ENCODE results near the gene FREM2. TPM values are rescaled to one million over a fixed set of nuclear protein-coding genes. Genes with fewer than 3 reads are reported as not detected.

The FREM2 gene
- total RNA-seq, 1 experiment from 2014 or later = 3.8 TPM

DNA sequence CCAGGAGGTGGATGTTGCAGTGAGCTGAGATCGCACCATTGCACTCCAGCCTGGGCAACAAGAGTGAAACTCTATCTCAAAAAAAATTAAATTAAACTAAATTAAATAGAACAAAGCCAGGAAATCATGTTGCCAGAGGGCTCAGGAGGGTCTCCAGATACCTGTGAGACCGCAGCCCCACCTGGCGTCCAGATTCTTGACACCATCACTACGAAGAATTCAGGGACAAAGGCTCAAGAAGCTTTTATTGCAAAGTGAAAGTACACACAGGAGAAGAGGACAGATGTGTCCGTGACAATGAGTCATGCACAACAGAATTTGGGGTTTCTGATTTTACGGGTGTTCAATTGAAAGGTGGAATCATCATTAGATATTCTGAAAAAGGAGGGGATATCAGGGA, 227.2 kb downstream of the FREM2 start:
- ChIA-PET CTCF (no interaction called here), POLR2A (ENCODE audit: low non-redundant PET) (no interaction called here)
- intact Hi-C loops (cut with micrococcal nuclease; ENCODE audit: unreplicated experiment) = loop anchor here (10.0 kb wide), 1 partner anchor 1279 kb away; no protein-coding TSS in a partner anchor
- no TSS peak for BruUV-seq (replicated peaks)
- Histone ChIP-seq H3K4me3 (ENCODE audit: low read depth, low read length, poor library complexity, severe bottlenecking) (no peak overlapping the region), H3K4me1 (ENCODE audit: insufficient read depth, low read length, poor library complexity, severe bottlenecking) (no peaks in the 10 kb centered on the region), H3K9me3 (ENCODE audit: low read depth, low read length, poor library complexity, severe bottlenecking) (no peaks in the 10 kb centered on the region), H3K27ac (ENCODE audit: low read depth, low read length, poor library complexity, severe bottlenecking) (no peak overlapping the region), H3K36me3 (ENCODE audit: insufficient read depth, low read length, poor library complexity, severe bottlenecking) (no peaks in the 10 kb centered on the region), H3K27me3 (replicated peaks; ENCODE audit: insufficient read depth, low read depth, low read length, poor library complexity) (no peaks in the 10 kb centered on the region)
- no peak for DNase-seq (ENCODE audit: low spot score)
- TF ChIP-seq EZH2 (IDR thresholded peaks at IDR 0.05; ENCODE audit: borderline replicate concordance, low read depth, low read length, poor library complexity, severe bottlenecking) = no peak
- TF ChIP-seq, protein P1, sequence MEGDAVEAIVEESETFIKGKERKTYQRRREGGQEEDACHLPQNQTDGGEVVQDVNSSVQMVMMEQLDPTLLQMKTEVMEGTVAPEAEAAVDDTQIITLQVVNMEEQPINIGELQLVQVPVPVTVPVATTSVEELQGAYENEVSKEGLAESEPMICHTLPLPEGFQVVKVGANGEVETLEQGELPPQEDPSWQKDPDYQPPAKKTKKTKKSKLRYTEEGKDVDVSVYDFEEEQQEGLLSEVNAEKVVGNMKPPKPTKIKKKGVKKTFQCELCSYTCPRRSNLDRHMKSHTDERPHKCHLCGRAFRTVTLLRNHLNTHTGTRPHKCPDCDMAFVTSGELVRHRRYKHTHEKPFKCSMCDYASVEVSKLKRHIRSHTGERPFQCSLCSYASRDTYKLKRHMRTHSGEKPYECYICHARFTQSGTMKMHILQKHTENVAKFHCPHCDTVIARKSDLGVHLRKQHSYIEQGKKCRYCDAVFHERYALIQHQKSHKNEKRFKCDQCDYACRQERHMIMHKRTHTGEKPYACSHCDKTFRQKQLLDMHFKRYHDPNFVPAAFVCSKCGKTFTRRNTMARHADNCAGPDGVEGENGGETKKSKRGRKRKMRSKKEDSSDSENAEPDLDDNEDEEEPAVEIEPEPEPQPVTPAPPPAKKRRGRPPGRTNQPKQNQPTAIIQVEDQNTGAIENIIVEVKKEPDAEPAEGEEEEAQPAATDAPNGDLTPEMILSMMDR (conservative IDR thresholded peaks at IDR 0.05; ENCODE audit: low read depth, low read length) = no peak

DNA sequence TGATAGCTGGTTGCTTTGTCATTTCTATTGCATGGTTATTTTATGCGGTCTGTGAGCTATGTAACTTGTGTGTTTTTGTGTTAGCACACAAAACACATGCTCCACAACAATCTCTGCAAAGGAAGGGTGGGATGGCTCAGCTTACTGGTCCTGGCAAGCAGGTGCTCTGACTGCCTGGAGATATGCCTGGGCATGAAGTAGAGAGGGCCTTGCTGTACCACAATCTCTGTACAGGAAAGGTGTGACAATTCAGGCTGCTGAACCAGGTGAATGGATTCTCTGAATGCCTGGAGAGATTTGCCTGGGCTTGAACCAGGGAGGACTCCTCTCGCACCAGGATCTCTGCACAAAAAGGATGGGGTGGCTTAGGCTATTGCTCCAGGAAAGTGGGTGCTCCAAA, 234.2 kb downstream of the FREM2 start:
- POLR2A ChIA-PET (ENCODE audit: low non-redundant PET) = no interaction called here
- DNase-seq (ENCODE audit: low spot score) = no peak
- Histone ChIP-seq H3K36me3 (ENCODE audit: insufficient read depth, low read length, poor library complexity, severe bottlenecking) (no peaks in the 10 kb centered on the region), H3K27ac (ENCODE audit: low read depth, low read length, poor library complexity, severe bottlenecking) (no peak overlapping the region), H3K4me1 (ENCODE audit: insufficient read depth, low read length, poor library complexity, severe bottlenecking) (no peaks in the 10 kb centered on the region), H3K27me3 (replicated peaks; ENCODE audit: insufficient read depth, low read depth, low read length, poor library complexity) (peaks cover 22% of the 10 kb centered on the region), H3K9me3 (ENCODE audit: low read depth, low read length, poor library complexity, severe bottlenecking) (no peaks in the 10 kb centered on the region), H3K4me3 (ENCODE audit: low read depth, low read length, poor library complexity, severe bottlenecking) (no peak overlapping the region)
- intact Hi-C loops (cut with micrococcal nuclease; ENCODE audit: unreplicated experiment) = no loop called here
- CTCF ChIA-PET = no interaction called here
- TF ChIP-seq EZH2 (IDR thresholded peaks at IDR 0.05; ENCODE audit: borderline replicate concordance, low read depth, low read length, poor library complexity, severe bottlenecking) = no peak
- TF ChIP-seq, protein P1 (conservative IDR thresholded peaks at IDR 0.05; ENCODE audit: low read depth, low read length) = no peak
- no TSS peak for BruUV-seq (replicated peaks)

DNA sequence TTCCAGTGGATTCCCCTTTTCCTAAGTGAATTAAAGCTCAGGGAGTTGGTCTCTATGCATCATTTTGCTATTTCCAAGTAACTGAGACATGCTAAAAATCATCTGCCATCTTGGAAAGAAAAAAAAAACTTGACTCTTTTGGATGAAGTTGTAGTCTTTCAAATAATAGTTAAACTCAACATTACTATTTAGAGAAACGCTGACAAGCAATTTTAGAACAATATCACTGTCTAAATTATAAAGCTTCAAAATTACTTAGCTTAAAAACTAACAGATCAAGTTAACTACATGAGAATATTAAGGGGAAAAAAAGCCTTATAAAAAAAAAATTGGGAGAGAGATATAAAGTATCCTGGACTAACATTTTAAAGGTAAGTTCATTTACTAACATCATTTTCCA, 235.3 kb downstream of the FREM2 start:
- Histone ChIP-seq H3K4me3 (ENCODE audit: low read depth, low read length, poor library complexity, severe bottlenecking) (no peak overlapping the region), H3K4me1 (ENCODE audit: insufficient read depth, low read length, poor library complexity, severe bottlenecking) (no peaks in the 10 kb centered on the region), H3K9me3 (ENCODE audit: low read depth, low read length, poor library complexity, severe bottlenecking) (no peaks in the 10 kb centered on the region), H3K27me3 (replicated peaks; ENCODE audit: insufficient read depth, low read depth, low read length, poor library complexity) (peaks cover 22% of the 10 kb centered on the region), H3K27ac (ENCODE audit: low read depth, low read length, poor library complexity, severe bottlenecking) (no peak overlapping the region), H3K36me3 (ENCODE audit: insufficient read depth, low read length, poor library complexity, severe bottlenecking) (no peaks in the 10 kb centered on the region)
- TF ChIP-seq EZH2 (IDR thresholded peaks at IDR 0.05; ENCODE audit: borderline replicate concordance, low read depth, low read length, poor library complexity, severe bottlenecking) = no peak
- TF ChIP-seq, protein P1 (conservative IDR thresholded peaks at IDR 0.05; ENCODE audit: low read depth, low read length) = no peak
- no peak for DNase-seq (ENCODE audit: low spot score)
- ChIA-PET POLR2A (ENCODE audit: low non-redundant PET) (no interaction called here), CTCF (no interaction called here)
- no TSS peak for BruUV-seq (replicated peaks)
- intact Hi-C loops (cut with micrococcal nuclease; ENCODE audit: unreplicated experiment) = no loop called here
